ENCODE measurements around the gene IRX5. TPM values are rescaled to one million over a fixed set of nuclear protein-coding genes. Genes with fewer than 3 reads are reported as not detected.

IRX5 gene
- total RNA-seq, 3 donors from 2014 or later (not counting 1 experiment from before 2014, with no cell fraction given): not detected

- Mint-ChIP-seq H3K27ac (no peak overlapping the region), H3K27me3 (ENCODE audit: low read depth in 2 of 2) (peaks cover 50 to 58% of the 10 kb centered on the region in 2 donors), H3K4me3 (peak overlapping the region; percentile 90), H3K4me1 (peaks cover 23 to 37% of the 10 kb centered on the region in 2 donors), H3K36me3 (peaks cover 14% of the 10 kb centered on the region), H3K9me3 (peaks cover 0 to 2% of the 10 kb centered on the region in 2 donors)
- Histone ChIP-seq H3K27ac (ENCODE audit: low read length) (no peak overlapping the region), H3K4me3 (ENCODE audit: low read length) (peak overlapping the region; percentile 51), H3K36me3 (ENCODE audit: control insufficient read depth, insufficient read depth, low read length) (no peaks in the 10 kb centered on the region), H3K27me3 (ENCODE audit: control insufficient read depth, insufficient read depth, low read length) (peaks cover 60% of the 10 kb centered on the region), H3K9me3 (ENCODE audit: control insufficient read depth, insufficient read depth, low read length) (peaks cover 5% of the 10 kb centered on the region), H3K4me1 (ENCODE audit: control insufficient read depth, insufficient read depth, low read length) (peaks cover 33% of the 10 kb centered on the region)
- TF ChIP-seq, protein P1, sequence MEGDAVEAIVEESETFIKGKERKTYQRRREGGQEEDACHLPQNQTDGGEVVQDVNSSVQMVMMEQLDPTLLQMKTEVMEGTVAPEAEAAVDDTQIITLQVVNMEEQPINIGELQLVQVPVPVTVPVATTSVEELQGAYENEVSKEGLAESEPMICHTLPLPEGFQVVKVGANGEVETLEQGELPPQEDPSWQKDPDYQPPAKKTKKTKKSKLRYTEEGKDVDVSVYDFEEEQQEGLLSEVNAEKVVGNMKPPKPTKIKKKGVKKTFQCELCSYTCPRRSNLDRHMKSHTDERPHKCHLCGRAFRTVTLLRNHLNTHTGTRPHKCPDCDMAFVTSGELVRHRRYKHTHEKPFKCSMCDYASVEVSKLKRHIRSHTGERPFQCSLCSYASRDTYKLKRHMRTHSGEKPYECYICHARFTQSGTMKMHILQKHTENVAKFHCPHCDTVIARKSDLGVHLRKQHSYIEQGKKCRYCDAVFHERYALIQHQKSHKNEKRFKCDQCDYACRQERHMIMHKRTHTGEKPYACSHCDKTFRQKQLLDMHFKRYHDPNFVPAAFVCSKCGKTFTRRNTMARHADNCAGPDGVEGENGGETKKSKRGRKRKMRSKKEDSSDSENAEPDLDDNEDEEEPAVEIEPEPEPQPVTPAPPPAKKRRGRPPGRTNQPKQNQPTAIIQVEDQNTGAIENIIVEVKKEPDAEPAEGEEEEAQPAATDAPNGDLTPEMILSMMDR (IDR thresholded peaks at IDR 0.05): no peak
- intact Hi-C loops (cut with micrococcal nuclease): no loop called here
- ATAC-seq (no peak), DNase-seq (no peak)
- WGBS (ENCODE audit: insufficient coverage): 3% methylated on average over 24 of the region's 24 CpGs
Observed at GRCh38 chr16:54930869-54931119, 129 bp downstream of the IRX5 start.

GRCh38 chr16:54931120-54932014, 702 bp downstream of the IRX5 start:
- WGBS (ENCODE audit: insufficient coverage): 7% methylated on average over 91 of the region's 91 CpGs
- Histone ChIP-seq H3K27ac (ENCODE audit: low read length) (no peak overlapping the region), H3K4me1 (ENCODE audit: control insufficient read depth, insufficient read depth, low read length) (peaks cover 35% of the 10 kb centered on the region), H3K9me3 (ENCODE audit: control insufficient read depth, insufficient read depth, low read length) (peaks cover 5% of the 10 kb centered on the region), H3K27me3 (ENCODE audit: control insufficient read depth, insufficient read depth, low read length) (peaks cover 61% of the 10 kb centered on the region), H3K4me3 (ENCODE audit: low read length) (no peak overlapping the region), H3K36me3 (ENCODE audit: control insufficient read depth, insufficient read depth, low read length) (no peaks in the 10 kb centered on the region)
- Mint-ChIP-seq H3K27me3 (ENCODE audit: low read depth in 2 of 2) (peaks cover 49 to 52% of the 10 kb centered on the region in 2 donors), H3K9me3 (peaks cover 0 to 2% of the 10 kb centered on the region in 2 donors), H3K27ac (no peak overlapping the region), H3K36me3 (peaks cover 14% of the 10 kb centered on the region), H3K4me3 (peak overlapping the region; percentile 77), H3K4me1 (peaks cover 23 to 37% of the 10 kb centered on the region in 2 donors)
- intact Hi-C loops (cut with micrococcal nuclease): no loop called here
- DNase-seq: peak in 1 of 2 donors; percentile 34
- ATAC-seq: no peak
- TF ChIP-seq, protein P1 (IDR thresholded peaks at IDR 0.05): no peak

DNA sequence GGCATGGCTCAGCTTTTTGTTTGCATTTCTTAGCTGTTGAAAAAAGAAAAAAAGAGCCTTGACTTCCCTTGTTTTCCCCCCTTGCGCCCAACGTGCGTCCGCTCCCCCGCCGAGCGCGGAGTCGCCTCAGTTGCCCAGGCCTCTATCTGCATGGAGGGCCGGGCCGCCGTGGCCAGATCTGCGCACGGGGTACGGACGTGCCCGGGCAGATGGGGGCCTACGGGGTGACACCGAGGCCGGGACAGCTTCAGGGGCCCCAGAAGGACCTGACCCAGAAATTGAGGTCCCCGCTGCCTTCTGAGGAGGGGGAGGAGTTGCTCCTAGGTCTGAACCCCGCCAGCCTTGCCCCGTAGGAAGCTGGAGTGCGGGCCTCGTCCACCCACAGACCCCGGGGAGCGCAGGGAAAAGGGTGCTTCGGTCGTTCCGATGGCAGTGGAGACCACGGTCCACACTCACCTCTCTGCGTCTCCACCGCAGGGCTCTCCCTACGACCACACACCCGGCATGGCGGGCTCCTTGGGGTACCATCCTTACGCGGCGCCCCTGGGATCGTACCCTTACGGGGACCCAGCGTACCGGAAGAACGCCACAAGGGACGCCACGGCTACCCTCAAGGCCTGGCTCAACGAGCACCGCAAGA, 1.5 kb downstream of the IRX5 start:
- intact Hi-C loops (cut with micrococcal nuclease): no loop called here
- TF ChIP-seq, protein P1 (IDR thresholded peaks at IDR 0.05): no peak
- H3K36me3 Mint-ChIP-seq: peaks cover 10% of the 10 kb centered on the region
- Histone ChIP-seq H3K4me3 (ENCODE audit: low read length) (no peak overlapping the region), H3K4me1 (ENCODE audit: control insufficient read depth, insufficient read depth, low read length) (peaks cover 42% of the 10 kb centered on the region), H3K9me3 (ENCODE audit: control insufficient read depth, insufficient read depth, low read length) (peaks cover 5% of the 10 kb centered on the region), H3K27ac (ENCODE audit: low read length) (no peak overlapping the region), H3K36me3 (ENCODE audit: control insufficient read depth, insufficient read depth, low read length) (no peaks in the 10 kb centered on the region), H3K27me3 (ENCODE audit: control insufficient read depth, insufficient read depth, low read length) (peaks cover 61% of the 10 kb centered on the region)
- H3K9me3 Mint-ChIP-seq: peaks cover 0 to 2% of the 10 kb centered on the region in 2 donors
- H3K27ac Mint-ChIP-seq: peak overlapping the region; percentile 45 to 56
- ATAC-seq (no peak), DNase-seq (peak in 1 of 2 donors; percentile 3)
- H3K27me3 Mint-ChIP-seq (ENCODE audit: low read depth in 2 of 2): peaks cover 49 to 50% of the 10 kb centered on the region in 2 donors
- H3K4me3 Mint-ChIP-seq: peak overlapping the region; percentile 77
- 13% methylated on average over 48 of the region's 48 CpGs for WGBS (ENCODE audit: insufficient coverage)
- peaks cover 21 to 36% of the 10 kb centered on the region in 2 donors for H3K4me1 Mint-ChIP-seq
